Gastrocnemius medialis (tissue), 4 donors: ENCODE results near the gene CACYBP. TPM values are rescaled to one million over a fixed set of nuclear protein-coding genes. Genes with fewer than 3 reads are reported as not detected.
A peak's percentile ranks its signal among the peaks of the same experiment; 100 is the strongest.

Experiments
- ATAC-seq, 2 donors: fragments of 150-250 bp; one replicate each; pipeline ENCODE4 v1.9.1; 2016
- DNase-seq, 2 donors: peaks; one replicate each; pipeline ENCODE4 v3.0.0-alpha.2; 2019
- H3K27ac ChIP-seq, 4 donors: fragments of 200-600 bp; sonication (generic); 1 replicate in 1 of 4; 2 replicates in 3 of 4; pipeline ENCODE4 v1.5.1; 2016 to 2018; ENCODE audit warnings: mild to moderate bottlenecking in 2 of 4, moderate library complexity in 1 of 4
- H3K27me3 ChIP-seq, 3 donors: fragments of 200-600 bp; sonication (generic) in 2 of 3; 1 replicate in 1 of 3; 2 replicates in 2 of 3; pipeline versions ENCODE4 v1.5.1 to v1.6.0; 2016 to 2019; ENCODE audit warnings: mild to moderate bottlenecking in 1 of 3, moderate library complexity in 1 of 3
- H3K36me3 ChIP-seq, 2 donors: fragments of 200-600 bp; sonication (generic) in 1 of 2; one replicate each; pipeline ENCODE4 v1.5.1; 2017 to 2018
- H3K4me1 ChIP-seq, 2 donors: fragments of 200-600 bp; sonication (generic) in 1 of 2; one replicate each; pipeline ENCODE4 v1.5.1; 2016 to 2017; ENCODE audit warnings: mild to moderate bottlenecking in 2 of 2
- H3K4me3 ChIP-seq, 4 donors: fragments of 200-600 bp; sonication (generic) in 3 of 4; 1 replicate in 1 of 4; 2 replicates in 3 of 4; pipeline ENCODE4 v1.5.1; 2016 to 2019; ENCODE audit warnings: mild to moderate bottlenecking in 2 of 4
- H3K9me3 ChIP-seq, 3 donors: fragments of 200-600 bp; sonication (generic) in 2 of 3; 1 replicate in 1 of 3; 2 replicates in 2 of 3; pipeline ENCODE4 v1.5.1; 2016 to 2019
- POLR2A ChIP-seq, 2 donors: fragments of 450-650 bp; IDR thresholded peaks; one replicate each; pipeline ENCODE4 v1.6.1; 2017; ENCODE audit warnings: antibody characterized with exemption in 2 of 2, mild to moderate bottlenecking in 2 of 2, moderate library complexity in 2 of 2
- in situ Hi-C, 4 donors: fragments of 200-750 bp; cut with MboI; loops; one replicate each; pipeline versions ENCODE4 v1.15.0 to v1.8.0; 2017; ENCODE audit warnings: low sequenced_read_pairs in 4 of 4
- intact Hi-C: fragments of 100-400 bp; cut with DNase I; formaldehyde crosslinking; loops from one replicate; pipeline ENCODE4 v1.15.1; 2023; ENCODE audit warnings: low total_unique reads
- total RNA-seq, 4 donors: library from RNA; depleted of rRNA; stranded (reverse); fragments of >200 nt; gene quantifications; one replicate each; pipeline versions ENCODE4 v1.1.0 to v1.2.3, GENCODE V29; 2016
- TF ChIP-seq, protein P1 (sequence below), 5 experiments: fragments of 450-650 bp in 3 of 5; fragments of 200-600 bp in 2 of 5; sonication (generic) in 2 of 5; IDR thresholded peaks in 4 of 5; conservative IDR thresholded peaks in 1 of 5; 1 replicate in 4 of 5; 2 replicates in 1 of 5; pipeline ENCODE4 v1.5.1; 2016 to 2019; ENCODE audit warnings: antibody characterized with exemption in 5 of 5, mild to moderate bottlenecking in 3 of 5, moderate library complexity in 3 of 5

Gene CACYBP
- total RNA-seq, 4 donors from 2014 or later: 32.9 to 99.6 (median 73.7) TPM

DNA sequence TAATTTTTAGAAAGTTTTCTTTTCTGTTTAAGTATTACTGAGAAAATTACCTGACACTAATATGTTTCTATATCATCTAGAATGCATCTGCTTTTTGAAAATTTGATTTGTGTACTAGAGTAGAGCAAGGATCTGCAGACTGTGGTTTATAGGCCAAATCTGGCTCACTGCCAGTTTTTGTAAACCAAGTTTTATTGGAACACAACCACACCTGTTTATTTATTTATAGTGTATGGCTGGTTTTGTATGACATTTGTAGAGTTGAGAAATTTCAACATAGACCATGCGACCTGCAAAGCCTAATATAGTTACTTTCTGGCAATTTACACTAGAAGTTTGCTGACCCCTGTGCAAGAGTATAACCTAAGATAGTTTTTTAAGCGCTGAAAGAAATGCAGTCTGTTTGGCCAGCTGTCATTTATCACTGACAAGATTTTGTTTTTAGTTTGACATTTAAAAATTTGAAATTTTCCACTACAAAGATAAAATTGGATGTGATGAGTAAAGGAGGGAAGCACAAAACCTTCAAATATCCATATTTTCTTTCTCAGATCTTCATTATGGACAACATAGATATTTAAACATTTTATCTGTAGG lies 36.1 kb upstream of the CACYBP start:
- DNase-seq (no peak), ATAC-seq (peak; percentile 51 to 59)
- no peak for TF ChIP-seq POLR2A (IDR thresholded peaks at IDR 0.05)
- in situ Hi-C loops: no loop called here
- peak overlapping the region in 3 of 4 donors; percentile 34 to 70 (median 54) for H3K27ac ChIP-seq
- H3K36me3 ChIP-seq: no peaks in the 10 kb centered on the region
- intact Hi-C loops: no loop called here
- no peaks in the 10 kb centered on the region for H3K27me3 ChIP-seq
- peaks cover 28 to 34% of the 10 kb centered on the region in 2 donors for H3K4me1 ChIP-seq
- H3K4me3 ChIP-seq: no peak overlapping the region
- H3K9me3 ChIP-seq: no peaks in the 10 kb centered on the region

DNA sequence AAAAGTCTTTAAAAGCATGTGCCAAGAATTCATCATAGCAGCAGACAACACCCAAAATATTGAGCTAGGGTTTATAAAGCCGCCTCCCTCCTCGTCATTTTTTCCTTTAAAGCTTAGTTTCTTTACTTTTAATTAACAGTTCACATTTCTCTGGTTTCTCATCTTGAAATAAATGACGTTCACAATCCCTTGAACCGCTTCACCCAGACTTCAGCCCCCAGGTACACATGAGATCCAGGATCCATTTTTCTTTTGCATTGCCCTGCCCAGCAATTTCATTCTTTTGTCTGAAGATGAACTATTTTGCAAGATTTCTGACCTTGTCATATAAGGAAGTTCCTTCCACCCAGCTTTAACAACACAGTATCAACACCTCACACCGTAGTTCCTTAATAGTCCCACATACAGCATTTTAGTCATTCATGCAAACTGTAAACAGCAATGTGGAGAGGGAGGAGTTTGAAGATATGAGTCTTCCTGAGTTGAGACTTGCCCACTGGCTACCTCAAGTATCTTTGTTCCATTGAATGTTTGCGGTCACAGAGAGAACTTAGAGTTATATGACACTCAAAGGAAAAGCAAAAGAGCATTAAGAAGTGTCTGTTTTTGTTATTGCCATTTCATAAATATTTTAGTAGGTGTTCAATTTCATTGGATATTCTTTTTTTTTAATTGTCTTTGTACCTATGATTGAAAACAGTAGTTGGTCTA lies 35.3 kb upstream of the CACYBP start:
- ATAC-seq: peak; percentile 10 to 13
- peak overlapping the region; percentile 34 to 70 (median 51) for H3K27ac ChIP-seq
- no peak overlapping the region for H3K4me3 ChIP-seq

DNA sequence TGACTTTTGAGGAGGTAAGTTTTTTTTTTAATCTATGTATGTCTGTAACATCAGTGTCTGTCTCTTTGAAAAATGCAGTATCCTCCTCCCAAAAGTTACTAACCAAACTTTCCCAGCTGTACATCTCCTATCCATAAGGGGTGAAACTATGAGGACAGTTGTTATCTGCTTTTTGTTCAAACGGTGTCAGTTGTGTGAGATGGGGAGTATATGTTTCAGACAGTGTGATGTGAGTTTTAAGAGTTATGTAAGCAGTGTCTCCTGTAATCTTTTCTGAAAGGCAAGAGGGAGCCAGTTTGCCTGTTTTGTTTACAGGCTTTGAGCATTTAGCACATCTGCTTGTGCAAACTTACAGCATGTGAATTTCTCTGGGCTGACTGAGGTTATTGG lies 34.8 kb upstream of the CACYBP start:
- no peaks in the 10 kb centered on the region for H3K9me3 ChIP-seq
- no peaks in the 10 kb centered on the region for H3K36me3 ChIP-seq
- TF ChIP-seq, protein P1, sequence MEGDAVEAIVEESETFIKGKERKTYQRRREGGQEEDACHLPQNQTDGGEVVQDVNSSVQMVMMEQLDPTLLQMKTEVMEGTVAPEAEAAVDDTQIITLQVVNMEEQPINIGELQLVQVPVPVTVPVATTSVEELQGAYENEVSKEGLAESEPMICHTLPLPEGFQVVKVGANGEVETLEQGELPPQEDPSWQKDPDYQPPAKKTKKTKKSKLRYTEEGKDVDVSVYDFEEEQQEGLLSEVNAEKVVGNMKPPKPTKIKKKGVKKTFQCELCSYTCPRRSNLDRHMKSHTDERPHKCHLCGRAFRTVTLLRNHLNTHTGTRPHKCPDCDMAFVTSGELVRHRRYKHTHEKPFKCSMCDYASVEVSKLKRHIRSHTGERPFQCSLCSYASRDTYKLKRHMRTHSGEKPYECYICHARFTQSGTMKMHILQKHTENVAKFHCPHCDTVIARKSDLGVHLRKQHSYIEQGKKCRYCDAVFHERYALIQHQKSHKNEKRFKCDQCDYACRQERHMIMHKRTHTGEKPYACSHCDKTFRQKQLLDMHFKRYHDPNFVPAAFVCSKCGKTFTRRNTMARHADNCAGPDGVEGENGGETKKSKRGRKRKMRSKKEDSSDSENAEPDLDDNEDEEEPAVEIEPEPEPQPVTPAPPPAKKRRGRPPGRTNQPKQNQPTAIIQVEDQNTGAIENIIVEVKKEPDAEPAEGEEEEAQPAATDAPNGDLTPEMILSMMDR (IDR thresholded peaks at IDR 0.05 in 4 of 5, conservative IDR thresholded peaks at IDR 0.05 in 1 of 5): no peak
- TF ChIP-seq POLR2A (IDR thresholded peaks at IDR 0.05): no peak
- in situ Hi-C loops (no loop called here), intact Hi-C loops (no loop called here)
- H3K27me3 ChIP-seq: no peaks in the 10 kb centered on the region
- H3K4me3 ChIP-seq: no peak overlapping the region
- ATAC-seq: peak; percentile 57 to 68
- no peak for DNase-seq
- peak overlapping the region; percentile 34 to 70 (median 58) for H3K27ac ChIP-seq
- H3K4me1 ChIP-seq: peaks cover 28 to 34% of the 10 kb centered on the region in 2 donors

More for the DNA sequence above, 35.3 kb upstream of the CACYBP start:
- TF ChIP-seq, protein P1 (IDR thresholded peaks at IDR 0.05 in 4 of 5, conservative IDR thresholded peaks at IDR 0.05 in 1 of 5): no peak
- no peak for TF ChIP-seq POLR2A (IDR thresholded peaks at IDR 0.05)
- intact Hi-C loops (no loop called here), in situ Hi-C loops (no loop called here)
- Histone ChIP-seq H3K27me3 (no peaks in the 10 kb centered on the region), H3K4me1 (peaks cover 28 to 34% of the 10 kb centered on the region in 2 donors), H3K9me3 (no peaks in the 10 kb centered on the region), H3K36me3 (no peaks in the 10 kb centered on the region)
- no peak for DNase-seq

DNA sequence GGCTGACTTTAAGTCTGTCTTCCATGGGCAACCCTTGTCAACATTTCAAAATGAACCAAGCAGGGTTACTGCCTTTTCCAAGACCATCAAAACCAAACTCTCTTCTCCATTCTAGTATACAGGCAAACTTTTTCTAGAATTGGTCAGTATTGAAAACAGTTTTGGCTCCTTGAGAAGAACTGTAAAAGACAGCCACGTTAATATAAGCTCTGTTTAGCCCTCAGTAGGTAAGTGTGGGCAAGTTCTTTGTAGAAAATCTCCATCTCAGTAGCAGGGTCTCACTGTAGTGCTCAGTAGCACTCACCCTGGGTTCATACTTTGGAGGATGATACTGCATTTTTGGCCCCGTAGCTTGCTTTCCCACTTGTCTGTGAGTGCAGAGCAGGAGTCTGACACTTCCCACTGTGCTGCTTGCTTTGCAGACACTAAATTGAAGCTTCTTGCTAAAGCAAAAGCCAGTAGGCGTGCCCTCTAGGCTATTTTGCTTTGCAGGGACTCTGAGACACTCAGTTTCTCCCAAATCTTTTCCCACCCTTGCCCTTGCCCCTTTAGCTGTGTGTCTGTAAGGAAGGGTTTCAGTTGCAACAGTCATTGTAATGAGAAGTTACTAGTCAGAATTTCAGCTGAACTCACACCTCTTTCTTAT lies 34.3 kb upstream of the CACYBP start:
- ATAC-seq (peak in 1 of 2 donors; percentile 45), DNase-seq (peak in 1 of 2 donors; percentile 25)
- in situ Hi-C loops (no loop called here), intact Hi-C loops (no loop called here)
- Histone ChIP-seq H3K27ac (peak overlapping the region; percentile 34 to 70 (median 58)), H3K36me3 (no peaks in the 10 kb centered on the region), H3K27me3 (no peaks in the 10 kb centered on the region), H3K4me1 (peaks cover 28 to 34% of the 10 kb centered on the region in 2 donors), H3K4me3 (no peak overlapping the region), H3K9me3 (no peaks in the 10 kb centered on the region)
- TF ChIP-seq POLR2A (IDR thresholded peaks at IDR 0.05): no peak
- TF ChIP-seq, protein P1 (IDR thresholded peaks at IDR 0.05 in 4 of 5, conservative IDR thresholded peaks at IDR 0.05 in 1 of 5): no peak

DNA sequence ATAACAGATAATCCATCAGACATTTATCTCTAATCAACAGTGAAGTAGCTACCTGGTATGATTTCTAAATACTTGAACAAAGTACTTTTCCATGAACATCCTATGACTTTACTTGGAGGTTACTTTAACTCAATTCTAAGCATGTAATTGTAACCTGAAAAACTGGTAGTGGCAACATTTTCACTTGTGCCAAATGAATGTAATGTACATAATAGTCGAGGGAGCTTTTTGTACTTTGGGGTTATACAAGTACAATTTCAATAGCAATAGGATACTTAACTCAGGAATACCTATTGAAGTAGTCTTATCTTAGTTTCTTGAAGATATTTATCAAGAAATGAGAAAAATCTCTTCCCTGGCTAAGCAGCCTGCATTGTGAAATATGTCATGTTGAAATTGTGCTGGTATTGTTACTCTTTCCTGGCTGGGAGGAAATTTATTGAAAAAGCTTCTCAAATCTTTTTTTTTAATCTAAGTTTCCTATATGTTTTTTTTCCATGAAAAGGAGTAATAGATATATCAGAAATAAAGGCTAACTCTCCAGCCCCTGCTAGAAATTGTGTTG lies 33.7 kb upstream of the CACYBP start:
- in situ Hi-C loops: no loop called here
- ATAC-seq (no peak), DNase-seq (no peak)
- peak overlapping the region; percentile 47 to 70 (median 58) for H3K27ac ChIP-seq
- H3K36me3 ChIP-seq: no peaks in the 10 kb centered on the region
- H3K4me1 ChIP-seq: peaks cover 28 to 34% of the 10 kb centered on the region in 2 donors
- H3K9me3 ChIP-seq: no peaks in the 10 kb centered on the region
- TF ChIP-seq POLR2A (IDR thresholded peaks at IDR 0.05): no peak
- TF ChIP-seq, protein P1 (IDR thresholded peaks at IDR 0.05 in 4 of 5, conservative IDR thresholded peaks at IDR 0.05 in 1 of 5): no peak
- H3K27me3 ChIP-seq: no peaks in the 10 kb centered on the region
- intact Hi-C loops: no loop called here
- no peak overlapping the region for H3K4me3 ChIP-seq
